HepG2 (cell line): Measurements from ENCODE around the gene CYP4F12. TPM values are rescaled to one million over a fixed set of nuclear protein-coding genes. Genes with fewer than 3 reads are reported as not detected.

ENCODE experiments used
- ATAC-seq: fragments of 200-7000 bp; cut with Tn5 transposase; 3 replicates; pipeline ENCODE4 v1.9.1; 2020; ENCODE audit warnings: mild to moderate bottlenecking, moderate library complexity
- BruUV-seq: library from RNA; stranded (reverse); fragments of 400-500 nt; replicated peaks from 2 replicates; lab custom pipeline; 2021; lab: Mats Ljungman, UMichigan
- CTCF ChIA-PET: fragments of 300-600 bp; formaldehyde crosslinking; extraction: SDS; loops from one replicate; lab custom pipeline; 2021; ENCODE audit warnings: low total read pairs, inconsistent platforms, low intra/inter-chr PET ratio; lab: Yijun Ruan, JAX
- POLR2A ChIA-PET: fragments of 350-600 bp; sonication (Branson Sonifier 250); formaldehyde crosslinking; loops from one replicate; lab custom pipeline; 2020; ENCODE audit warnings: antibody characterized with exemption, inconsistent platforms; lab: Yijun Ruan, JAX
- DNase-seq: peaks from one replicate; pipeline ENCODE4 v3.0.0-alpha.2; 2015; ENCODE audit warnings: low spot score
- FAIRE-seq: peaks from 3 replicates; lab custom pipeline; 2011; peaks lifted over from hg19 to GRCh38; lab: Jason Lieb, UNC
- H2AFZ ChIP-seq: one replicate; pipeline ENCODE4 v1.6.1; 2011; ENCODE audit warnings: low read length, inconsistent platforms
- H3K27ac ChIP-seq: fragments of 300-600 bp; 3 replicates; pipeline ENCODE4 v1.8.0; 2011; ENCODE audit warnings: mixed run types, mild to moderate bottlenecking, mixed read lengths, low read length, inconsistent platforms; ENCODE audit not compliant: insufficient read depth; ENCODE audit errors: extremely low read length
- H3K27me3 ChIP-seq, 2 experiments: fragments of 200-600 bp in 1 of 2; 2 replicates in 1 of 2; 3 replicates in 1 of 2; pipeline versions ENCODE4 v1.6.0 to v1.8.0; 2011; ENCODE audit warnings: low read length in 2 of 2, mild to moderate bottlenecking in 2 of 2, moderate library complexity in 2 of 2, inconsistent platforms in 1 of 2; ENCODE audit not compliant: insufficient read depth in 2 of 2, control insufficient read depth in 1 of 2
- H3K36me3 ChIP-seq, 2 experiments: fragments of 200-600 bp in 1 of 2; replicated peaks in 1 of 2; 2 replicates in 1 of 2; 3 replicates in 1 of 2; pipeline versions ENCODE4 v1.5.1 to v1.8.0; 2011; ENCODE audit warnings: low read length in 2 of 2, inconsistent platforms in 1 of 2; ENCODE audit not compliant: insufficient read depth in 2 of 2, control insufficient read depth in 1 of 2
- H3K4me1 ChIP-seq: 2 replicates; pipeline ENCODE4 v1.5.1; 2012; ENCODE audit warnings: low read length, inconsistent platforms; ENCODE audit not compliant: insufficient read depth
- H3K4me2 ChIP-seq: 2 replicates; pipeline ENCODE4 v1.6.0; 2011; ENCODE audit warnings: low read depth, low read length, inconsistent platforms
- H3K4me3 ChIP-seq, 3 experiments: fragments of 200-600 bp in 1 of 3; sonication (generic), shearing (Covaris generic) in 1 of 3; replicated peaks in 1 of 3; 2 replicates each; pipeline ENCODE4 v1.5.1; 2011 to 2016; ENCODE audit warnings: low read length in 3 of 3, inconsistent platforms in 2 of 3, low read depth in 2 of 3, mild to moderate bottlenecking in 2 of 3, control low read depth in 1 of 3, mixed read lengths in 1 of 3; ENCODE audit not compliant: insufficient read depth in 1 of 3
- H3K79me2 ChIP-seq: one replicate; pipeline ENCODE4 v1.6.1; 2011; ENCODE audit warnings: low read length, inconsistent platforms; ENCODE audit not compliant: insufficient read depth
- H3K9ac ChIP-seq: 2 replicates; pipeline ENCODE4 v1.6.0; 2011; ENCODE audit warnings: mild to moderate bottlenecking, low read depth, low read length, inconsistent platforms; ENCODE audit not compliant: insufficient read depth
- H3K9me3 ChIP-seq: 2 replicates; pipeline ENCODE4 v1.5.1; 2012; ENCODE audit warnings: mild to moderate bottlenecking, low read length
- H4K20me1 ChIP-seq: 2 replicates; pipeline ENCODE4 v1.6.0; 2011; ENCODE audit warnings: inconsistent platforms, mild to moderate bottlenecking, low read length, moderate library complexity; ENCODE audit not compliant: insufficient read depth
- BCL6 ChIP-seq: IDR thresholded peaks from 2 replicates; pipeline ENCODE4 v1.6.1; 2016; ENCODE audit warnings: missing genetic modification reagents, missing compliant biosample characterization
- CHD2 ChIP-seq: IDR thresholded peaks from 2 replicates; pipeline ENCODE4 v1.6.1; 2011; ENCODE audit warnings: low read depth, low read length, improper control_type of control experiment
- CHD4 ChIP-seq: fragments of 200-600 bp; sonication (generic); IDR thresholded peaks from 2 replicates; pipeline ENCODE4 v1.7.0; 2017; ENCODE audit warnings: mild to moderate bottlenecking, low read length, borderline replicate concordance
- CREM ChIP-seq, 2 experiments: sonication (generic) in 1 of 2; formaldehyde crosslinking in 1 of 2; IDR thresholded peaks; 2 replicates each; pipeline versions ENCODE4 v1.4.0 to v1.6.1; 2016 to 2020; ENCODE audit warnings: antibody characterized with exemption in 1 of 2, mild to moderate bottlenecking in 1 of 2, missing genetic modification reagents in 1 of 2
- FOXJ3 ChIP-seq: sonication (generic); formaldehyde crosslinking; IDR thresholded peaks from 2 replicates; pipeline ENCODE4 v1.4.0; 2020; ENCODE audit warnings: missing genetic modification reagents, mild to moderate bottlenecking, borderline replicate concordance
- GATAD2A ChIP-seq: IDR thresholded peaks from 2 replicates; pipeline ENCODE4 v1.6.1; 2016
- HDAC6 ChIP-seq: fragments of 200-600 bp; sonication (generic); IDR thresholded peaks from 2 replicates; pipeline ENCODE4 v1.7.0; 2017; ENCODE audit warnings: mild to moderate bottlenecking, antibody characterized with exemption, low read length, low read depth
- KDM1A ChIP-seq: IDR thresholded peaks from 2 replicates; pipeline ENCODE4 v1.6.1; 2016; ENCODE audit warnings: missing compliant biosample characterization
- KDM6A ChIP-seq: IDR thresholded peaks from 2 replicates; pipeline ENCODE4 v1.6.1; 2016; ENCODE audit warnings: low read depth
- KLF6 ChIP-seq: IDR thresholded peaks from 2 replicates; pipeline ENCODE4 v1.8.0; 2016; ENCODE audit warnings: missing biosample characterization, missing genetic modification reagents
- MAX ChIP-seq: IDR thresholded peaks from 2 replicates; pipeline ENCODE4 v1.6.1; 2012; ENCODE audit warnings: inconsistent platforms
- MEIS2 ChIP-seq: sonication (generic); formaldehyde crosslinking; IDR thresholded peaks from 2 replicates; pipeline ENCODE4 v1.9.0; 2021; ENCODE audit warnings: mild to moderate bottlenecking, missing genetic modification reagents
- NFIC ChIP-seq: IDR thresholded peaks from 2 replicates; pipeline ENCODE4 v1.6.1; 2012; ENCODE audit warnings: mild to moderate bottlenecking, low read length, inconsistent platforms
- PATZ1 ChIP-seq: sonication (generic); formaldehyde crosslinking; IDR thresholded peaks from 2 replicates; pipeline ENCODE4 v1.4.0; 2020; ENCODE audit warnings: missing genetic modification reagents
- PHF20 ChIP-seq: sonication (generic); formaldehyde crosslinking; IDR thresholded peaks from 2 replicates; pipeline ENCODE4 v1.5.0; 2020; ENCODE audit warnings: mild to moderate bottlenecking, missing genetic modification reagents
- ZBTB3 ChIP-seq: sonication (generic); formaldehyde crosslinking; IDR thresholded peaks from 2 replicates; pipeline ENCODE4 v1.4.0; 2020; ENCODE audit warnings: low read depth, mild to moderate bottlenecking, moderate library complexity, missing genetic modification reagents, borderline replicate concordance
- ZGPAT ChIP-seq: IDR thresholded peaks from 2 replicates; pipeline ENCODE4 v1.6.1; 2016; ENCODE audit warnings: mild to moderate bottlenecking
- ZKSCAN8 ChIP-seq: IDR thresholded peaks from 2 replicates; pipeline ENCODE4 v1.6.1; 2016; ENCODE audit warnings: borderline replicate concordance, missing genetic modification reagents, missing compliant biosample characterization
- ZNF614 ChIP-seq: IDR thresholded peaks from 2 replicates; pipeline ENCODE4 v1.6.1; 2018; ENCODE audit warnings: missing biosample characterization, missing genetic modification reagents, inconsistent platforms, borderline replicate concordance
- WGBS: methylation state at CpG from one replicate; pipeline ENCODE4 v1.1.6; 2017; ENCODE audit warnings: low lambda C conversion rate; 5-methylcytosine and 5-hydroxymethylcytosine counted together
- in situ Hi-C: cut with HindIII; loops from 2 replicates; pipeline ENCODE4 v1.10.0; 2017; ENCODE audit warnings: low pct_unique_long_range_greater_than_20kb; ENCODE audit not compliant: extremely low pct_ligation_motif_present
- intact Hi-C: fragments of 100-400 bp; cut with micrococcal nuclease; formaldehyde crosslinking; loops from one replicate; pipeline ENCODE4 v1.10.0; 2022; ENCODE audit not compliant: unreplicated experiment
- polyA plus RNA-seq, 8 experiments: library from polyadenylated mRNA; depleted of rRNA in 3 of 8; stranded (reverse) in 7 of 8; unstranded in 1 of 8; fragments of >200 nt; fragmentation: Illumina TruSeq in 4 of 8; extraction: Trizol in 4 of 8; gene quantifications; 2 replicates each; pipeline versions ENCODE4 v1.2.1 to v1.2.3, GENCODE V29; 2011 to 2016; ENCODE audit warnings: low read depth in 4 of 8, missing spikeins in 1 of 8, mixed read lengths in 1 of 8; ENCODE audit not compliant: insufficient read depth in 1 of 8
- total RNA-seq, 5 experiments: library from RNA; depleted of rRNA; stranded (reverse); fragments of >200 nt; fragmentation: Illumina TruSeq; extraction: Trizol; gene quantifications; 2 replicates each; pipeline ENCODE4 v1.2.3, GENCODE V29; 2016; ENCODE audit warnings: low read depth in 1 of 5
- TF ChIP-seq, protein P1 (sequence below): sonication (generic); formaldehyde crosslinking; IDR thresholded peaks from 2 replicates; pipeline ENCODE4 v1.4.0; 2020; ENCODE audit warnings: mild to moderate bottlenecking, missing genetic modification reagents

CYP4F12 gene
- total and polyA plus RNA-seq, 2 of the 13 experiments (the other 11 are each of a cell fraction or from before 2014, with no cell fraction given), result 29.9 to 30.8 TPM

- H3K9me3 ChIP-seq, result no peaks in the 10 kb centered on the region
- intact Hi-C loops, result no loop called here
- H2AFZ ChIP-seq, result no peak overlapping the region
- ATAC-seq (peak; percentile 86), DNase-seq (peak; percentile 79), FAIRE-seq (peak; percentile 93)
- H3K79me2 ChIP-seq, result no peaks in the 10 kb centered on the region
- no TSS peak for BruUV-seq
- 31% methylated on average over 6 of the region's 8 CpGs for WGBS
- peaks cover 7 to 24% of the 10 kb centered on the region in 2 experiments for H3K36me3 ChIP-seq
- no peak overlapping the region for H3K9ac ChIP-seq
- in situ Hi-C loops, result no loop called here
- no peak overlapping the region for H3K4me3 ChIP-seq
- peak overlapping the region; percentile 44 for H3K4me2 ChIP-seq
- ChIA-PET POLR2A (interaction anchor here (3.0 kb wide), 1 partner anchor 40 kb away, joined by 7 read pairs; the partner anchor contains the start of gene CYP4F3), CTCF (no interaction called here)
- peaks cover 50% of the 10 kb centered on the region for H3K4me1 ChIP-seq
- H3K27me3 ChIP-seq, result no peaks in the 10 kb centered on the region
- H4K20me1 ChIP-seq, result no peaks in the 10 kb centered on the region
- peak overlapping the region; percentile 73 for H3K27ac ChIP-seq
- TF ChIP-seq PHF20 (no peak), CREM (IDR thresholded peaks at IDR 0.05) (peak; percentile 68), CREM (CRISPR knock-in tag; IDR thresholded peaks at IDR 0.05) (no peak), ZKSCAN8 (0 out of 2 replicates have a peak, but pooled peaks have one; percentile 31), CHD2 (no peak), KDM1A (peak; percentile 72; the same call in 1 of the 2 replicates), PATZ1 (CRISPR knock-in tag) (peak; percentile 10; the same call in 1 of the 2 replicates), MAX (peak; percentile 57; the same call in 1 of the 2 replicates), MEIS2 (CRISPR knock-in tag) (no peak), ZBTB3 (no peak), ZGPAT (CRISPR knock-in tag) (peak; percentile 53; the same call in 1 of the 2 replicates), GATAD2A (CRISPR knock-in tag) (peak; percentile 90), KDM6A (CRISPR knock-in tag) (peak; percentile 72; the same call in 1 of the 2 replicates), ZNF614 (CRISPR knock-in tag) (0 out of 2 replicates have a peak, but pooled peaks have one; percentile 30), BCL6 (CRISPR knock-in tag) (peak; percentile 56; the same call in 1 of the 2 replicates), NFIC (peak; percentile 47; the same call in 1 of the 2 replicates), HDAC6 (no peak), FOXJ3 (CRISPR knock-in tag) (peak; percentile 69; the same call in 1 of the 2 replicates), CHD4 (peak; percentile 56; the same call in 1 of the 2 replicates), KLF6 (CRISPR knock-in tag) (0 out of 2 replicates have a peak, but pooled peaks have one; percentile 37)
- TF ChIP-seq, protein P1, sequence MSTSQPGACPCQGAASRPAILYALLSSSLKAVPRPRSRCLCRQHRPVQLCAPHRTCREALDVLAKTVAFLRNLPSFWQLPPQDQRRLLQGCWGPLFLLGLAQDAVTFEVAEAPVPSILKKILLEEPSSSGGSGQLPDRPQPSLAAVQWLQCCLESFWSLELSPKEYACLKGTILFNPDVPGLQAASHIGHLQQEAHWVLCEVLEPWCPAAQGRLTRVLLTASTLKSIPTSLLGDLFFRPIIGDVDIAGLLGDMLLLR (CRISPR knock-in tag), result no peak
Observed at GRCh38 chr19:15680478-15681322, 7.8 kb downstream of the CYP4F12 start.
